ENCODE measurements around the gene ATG4B.

The ATG4B gene

GRCh38 chr2:241666627-241667400 is 29.3 kb downstream of the ATG4B start:
- no peak for DNase-seq (ENCODE audit: low read depth in 2 of 2)

DNA sequence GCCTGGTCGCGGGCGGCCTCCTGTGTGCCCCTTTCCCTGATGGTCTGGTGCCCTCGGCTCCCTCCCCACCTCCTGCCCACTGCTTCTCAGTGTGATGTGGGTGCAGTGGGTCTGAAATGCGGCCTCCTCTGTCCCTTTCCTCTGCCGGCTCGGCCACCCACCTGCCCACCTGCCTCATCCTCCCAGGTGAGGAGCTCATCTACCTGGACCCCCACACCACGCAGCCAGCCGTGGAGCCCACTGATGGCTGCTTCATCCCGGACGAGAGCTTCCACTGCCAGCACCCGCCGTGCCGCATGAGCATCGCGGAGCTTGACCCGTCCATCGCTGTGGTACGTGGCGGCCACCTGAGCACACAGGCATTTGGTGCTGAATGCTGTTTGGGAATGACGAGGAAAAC is 30.9 kb downstream of the ATG4B start:
- DNase-seq (ENCODE audit: low read depth in 2 of 2): no peak

- DNase-seq (ENCODE audit: low read depth in 2 of 2): no peak
These were observed 31.3 kb downstream of the ATG4B start for GRCh38 chr2:241668839-241669238.

DNA sequence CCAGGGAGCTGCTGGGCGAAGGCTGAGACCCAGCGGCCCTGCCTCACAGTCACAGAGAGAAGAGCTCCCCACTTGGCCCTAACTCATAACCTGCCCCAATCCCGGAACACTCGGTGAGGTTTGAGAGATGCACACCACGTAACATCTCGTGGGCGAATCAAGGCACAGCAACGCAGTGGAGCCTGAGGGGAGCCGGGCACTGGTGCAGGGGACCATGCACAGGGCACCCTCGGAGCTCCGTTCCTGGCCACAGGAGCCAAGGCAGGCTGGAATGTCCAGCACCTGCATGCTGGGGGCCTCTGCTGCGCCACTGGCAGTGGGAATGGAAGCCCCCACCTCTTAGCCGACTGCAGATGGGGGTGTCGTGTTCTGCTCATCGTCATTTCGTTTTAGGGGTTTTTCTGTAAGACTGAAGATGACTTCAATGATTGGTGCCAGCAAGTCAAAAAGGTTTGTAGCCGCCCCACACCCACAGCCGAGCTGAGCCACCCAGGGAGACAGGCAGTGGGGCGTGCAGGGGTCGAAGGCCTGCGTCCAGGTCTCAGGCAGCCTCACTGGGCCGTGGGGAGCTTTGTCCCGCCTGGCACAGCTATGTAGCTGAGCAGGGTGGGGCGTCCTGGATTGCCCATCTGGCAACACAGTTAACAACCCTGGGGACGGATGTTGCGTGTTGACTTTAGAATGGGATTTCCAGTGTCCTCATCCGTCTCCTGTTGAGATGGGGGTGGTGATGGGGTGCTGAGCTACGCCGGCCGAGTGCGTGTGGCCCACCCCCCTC is 33.0 kb downstream of the ATG4B start:
- DNase-seq (ENCODE audit: low read depth in 2 of 2): no peak

DNA sequence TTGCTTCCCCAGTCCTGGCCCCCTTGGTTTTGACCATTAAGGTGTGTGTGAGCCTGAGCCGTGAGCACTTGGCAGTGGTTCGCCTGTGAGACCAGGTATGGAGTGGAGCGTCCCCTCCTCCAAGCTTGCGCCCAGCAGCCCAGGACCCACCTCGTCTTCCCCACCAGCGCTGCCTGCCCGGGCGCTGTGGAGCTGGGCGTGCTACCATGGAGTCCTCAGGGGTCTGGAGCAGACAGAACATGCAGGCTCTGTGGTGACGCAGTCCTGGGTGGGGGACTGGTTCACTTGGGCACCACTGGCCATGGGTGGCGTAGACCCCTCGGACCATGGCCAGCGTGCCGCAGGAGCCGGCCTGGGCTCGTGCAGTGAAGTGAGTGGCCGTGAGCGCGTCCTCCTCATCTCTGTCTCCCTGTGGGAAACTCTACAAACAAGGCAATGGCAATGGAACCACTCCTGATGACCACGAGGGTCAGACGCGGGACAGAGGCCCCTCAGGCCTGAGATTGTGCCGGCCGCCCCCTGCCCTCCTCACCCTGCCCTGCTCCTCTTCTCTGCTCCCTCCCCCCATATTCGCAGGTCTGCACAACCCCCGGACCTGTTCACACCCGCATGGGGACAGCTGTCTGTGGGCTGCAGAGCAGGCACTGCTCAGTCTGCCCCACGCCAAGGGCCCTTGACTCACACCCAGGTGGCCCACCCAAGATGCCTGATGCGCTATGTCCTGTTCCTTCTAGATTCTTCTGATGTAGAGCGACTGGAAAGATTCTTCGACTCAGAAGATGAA is 34.2 kb downstream of the ATG4B start:
- no peak for DNase-seq (ENCODE audit: low read depth in 2 of 2)

GRCh38 chr2:241672243-241673188 is 35.0 kb downstream of the ATG4B start:
- no peak for DNase-seq (ENCODE audit: low read depth in 2 of 2)

GRCh38 chr2:241673189-241673663 is 35.7 kb downstream of the ATG4B start:
- no peak for DNase-seq (ENCODE audit: low read depth in 2 of 2)

DNA sequence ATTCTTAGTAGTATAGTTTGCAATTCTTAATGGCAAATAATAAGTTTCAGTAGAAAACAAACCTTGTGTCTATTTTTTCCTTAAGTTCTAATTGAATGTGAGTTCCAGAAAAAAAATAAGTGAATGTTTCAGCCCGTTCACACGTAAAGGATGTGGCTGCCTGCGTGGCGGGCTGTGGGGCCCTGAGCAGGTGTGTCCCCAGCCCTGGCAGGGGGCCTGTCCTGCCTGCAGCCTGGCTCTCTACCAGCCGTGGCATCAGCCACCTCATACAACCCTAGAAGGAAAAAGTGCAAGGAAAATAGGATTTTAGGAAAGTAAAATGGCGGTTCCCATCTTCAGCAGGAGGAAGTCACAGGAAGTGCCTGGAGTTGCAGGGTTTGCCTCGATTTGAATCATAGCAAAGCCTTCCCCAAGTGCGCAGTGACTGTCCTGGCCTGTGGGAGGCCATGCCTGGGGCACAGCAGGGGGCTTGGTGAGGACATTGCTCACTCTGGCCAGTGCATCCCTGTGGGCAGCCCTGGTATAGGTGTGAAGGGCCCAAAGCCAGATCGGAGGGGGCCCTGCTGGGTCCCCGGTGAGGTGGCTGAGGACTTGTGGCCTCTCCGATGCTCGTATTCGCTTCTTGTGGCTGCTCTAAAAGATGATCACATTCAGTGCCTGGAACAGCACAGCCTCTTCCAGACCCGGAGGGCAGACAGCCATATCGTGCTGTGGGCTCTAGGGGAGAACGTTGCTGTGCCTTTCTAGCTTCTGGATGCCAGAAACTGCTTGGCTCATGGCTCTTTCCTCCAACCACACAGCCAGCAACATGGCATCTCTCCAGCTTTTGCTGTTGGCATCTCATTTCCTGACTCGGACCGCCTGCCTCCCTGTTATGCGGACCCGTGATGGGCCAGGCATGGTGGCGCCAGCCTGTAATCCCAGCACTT is 36.6 kb downstream of the ATG4B start:
- DNase-seq (ENCODE audit: low read depth in 2 of 2): no peak

GRCh38 chr2:241675885-241676284 is 38.4 kb downstream of the ATG4B start:
- no peak for DNase-seq (ENCODE audit: low read depth in 2 of 2)

DNA sequence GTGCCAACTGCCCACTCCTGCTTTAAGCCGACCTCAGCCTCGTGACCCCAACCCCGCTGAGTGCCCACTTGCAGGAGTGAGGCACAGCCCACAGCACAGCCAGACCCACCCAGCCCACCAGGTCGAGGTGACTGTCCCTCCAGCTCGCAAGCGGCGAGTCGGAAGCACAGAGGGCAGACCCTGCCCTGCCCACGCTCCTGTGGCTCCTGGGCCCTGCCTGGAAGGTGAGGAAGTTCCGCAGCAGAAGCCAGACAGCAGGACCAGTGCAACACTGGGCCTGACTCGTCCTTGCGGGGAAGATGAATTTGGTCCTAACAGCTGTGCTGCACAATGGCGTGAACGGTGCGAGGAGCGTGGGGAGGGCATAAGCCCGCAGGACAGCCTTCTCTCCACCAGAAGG is 39.2 kb downstream of the ATG4B start:
- no peak for DNase-seq (ENCODE audit: low read depth in 2 of 2)

- DNase-seq (ENCODE audit: low read depth in 2 of 2): no peak
These were observed 39.9 kb downstream of the ATG4B start for GRCh38 chr2:241677392-241677791.

DNA sequence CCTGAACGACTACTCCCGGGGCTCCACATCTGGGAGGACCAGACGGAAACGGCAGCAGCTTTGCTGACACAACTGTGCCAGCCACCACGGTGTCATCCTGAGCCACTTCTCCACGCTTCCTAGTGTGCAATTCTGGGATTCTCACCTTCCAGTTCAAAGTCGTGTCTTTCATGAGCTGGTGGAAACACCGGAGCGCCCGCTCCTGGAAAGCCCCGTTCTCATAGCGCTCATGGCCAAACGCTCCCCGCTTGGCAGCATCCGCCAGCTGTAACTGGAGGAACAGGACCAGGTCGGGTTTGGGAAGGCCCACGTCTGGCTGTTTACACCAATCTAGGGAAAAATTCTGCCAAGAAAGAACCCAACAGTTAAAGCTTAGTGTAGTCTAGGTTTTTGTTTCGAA is 40.8 kb downstream of the ATG4B start:
- no peak for DNase-seq (ENCODE audit: low read depth in 2 of 2)

DNA sequence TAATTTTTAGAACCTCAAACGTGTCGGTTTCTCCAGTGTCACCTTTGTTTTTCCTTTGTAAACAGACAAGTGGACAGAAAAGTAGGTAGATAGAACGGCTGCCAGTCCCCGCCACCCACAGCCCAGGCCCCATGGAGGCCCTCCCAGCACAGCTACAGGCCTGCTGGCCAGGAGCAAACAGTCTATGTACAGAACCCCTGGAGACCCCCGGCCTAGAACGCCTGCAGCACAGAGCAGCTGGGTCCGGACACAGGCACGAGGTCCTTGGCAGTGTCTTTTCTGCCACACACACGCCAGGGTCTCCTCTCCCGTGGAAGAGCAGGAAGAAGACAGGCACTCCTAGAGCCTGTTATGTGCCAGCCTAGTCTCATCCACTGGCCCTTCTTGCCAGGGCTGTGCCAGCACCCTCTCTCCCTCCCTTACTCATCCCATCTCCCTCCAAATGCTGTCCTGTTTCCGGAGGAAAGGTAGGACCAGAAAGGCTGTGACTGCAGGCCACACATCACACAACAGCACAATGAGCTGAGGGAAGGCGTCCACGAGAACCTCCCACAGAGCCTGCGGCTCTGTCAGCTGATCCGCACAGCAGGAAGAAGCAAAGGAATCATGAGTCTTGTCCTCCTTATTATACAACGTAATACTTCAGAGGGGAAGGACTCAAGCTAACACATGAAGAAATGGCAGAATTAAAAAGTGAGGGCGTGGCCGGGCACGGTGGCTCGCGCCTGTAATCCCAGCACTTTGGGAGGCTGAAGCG is 41.5 kb downstream of the ATG4B start:
- no peak for DNase-seq (ENCODE audit: low read depth in 2 of 2)

GRCh38 chr2:241680044-241680443 is 42.6 kb downstream of the ATG4B start:
- DNase-seq (ENCODE audit: low read depth in 2 of 2): no peak

DNA sequence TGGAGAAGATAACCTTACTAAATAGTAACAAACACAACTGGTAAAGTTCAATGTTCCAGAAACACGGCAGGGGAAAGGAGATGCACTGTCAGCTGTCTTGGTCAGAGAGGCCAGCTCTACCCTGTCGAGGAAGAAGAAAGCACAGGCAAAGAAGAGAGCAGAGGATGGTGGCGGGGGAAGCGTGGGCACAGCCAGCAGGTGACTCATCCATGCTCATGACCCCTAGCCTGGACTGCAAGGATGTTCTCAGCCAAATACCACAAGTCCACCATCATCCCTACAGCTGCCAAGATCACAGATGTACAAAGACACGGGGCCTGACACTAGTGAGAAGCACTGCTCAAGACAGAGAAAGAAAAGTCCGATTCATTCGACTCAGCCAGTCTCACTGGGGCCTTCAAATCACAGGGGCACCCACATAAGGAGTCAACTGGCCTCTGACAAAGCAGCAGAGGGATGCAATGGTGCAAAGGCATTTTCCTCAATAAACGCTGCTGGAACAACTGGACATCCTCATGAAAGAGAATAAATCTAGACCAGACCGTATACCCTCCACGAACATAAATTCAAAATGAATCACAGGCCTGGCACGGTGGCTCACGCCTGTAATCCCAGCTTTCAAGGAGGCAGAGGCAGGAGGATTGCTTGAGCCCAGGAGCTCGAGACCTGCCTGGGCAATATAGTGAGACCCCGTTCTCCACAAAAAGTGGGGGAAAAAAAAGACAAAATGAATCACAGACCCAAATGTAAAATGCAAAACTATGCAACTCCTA is 43.5 kb downstream of the ATG4B start:
- DNase-seq (ENCODE audit: low read depth in 2 of 2): no peak

DNA sequence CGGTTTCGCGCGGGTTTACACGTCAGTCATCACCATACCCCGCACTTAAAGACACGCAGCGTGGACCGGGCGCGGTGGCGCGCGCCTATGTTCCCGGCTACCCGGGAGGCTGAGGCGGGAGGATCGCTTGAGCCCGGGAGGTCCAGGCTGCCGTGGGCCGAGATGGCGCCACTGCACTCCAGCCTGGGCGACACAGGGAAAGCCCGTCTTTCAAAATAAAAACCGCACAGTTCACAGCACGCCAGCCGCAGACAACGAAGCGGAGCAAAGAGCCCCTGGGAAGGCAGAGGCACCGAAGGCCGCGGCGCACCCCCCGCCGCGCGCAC is 48.8 kb downstream of the ATG4B start:
- no peak for DNase-seq (ENCODE audit: low read depth in 2 of 2)

GRCh38 chr2:241686650-241687425 is 49.3 kb downstream of the ATG4B start, which contains the start of gene DTYMK:
Gene DTYMK (minus strand): TSS chr2:241686815. CDS start chr2:241686783, 32 bp downstream.
- DNase-seq (ENCODE audit: low read depth in 2 of 2): peak; percentile 92 to 94

GRCh38 chr2:241689306-241689705 is 51.8 kb downstream of the ATG4B start:
- no peak for DNase-seq (ENCODE audit: low read depth in 2 of 2)

Data from stimulated activated CD4-positive, alpha-beta T cell treated with anti-CD3 and anti-CD28 coated beads, Interleukin-4, amount 100 ng/mL, for 48 hours (primary cell).